HG03469 (cell line): ENCODE measurements around the gene SNPH.

ENCODE experiments used
- ATAC-seq: cut with Tn5 transposase; IDR thresholded peaks from one replicate; pipeline ENCODE4 v1.9.1; 2021; ENCODE audit warnings: mild to moderate bottlenecking, moderate library complexity, moderate number of reproducible peaks; ENCODE audit not compliant: unreplicated experiment

Gene SNPH

GRCh38 chr20:1323256-1323655, 57.2 kb downstream of the SNPH start:
- ATAC-seq, result no peak

GRCh38 chr20:1323830-1324597, 57.9 kb downstream of the SNPH start:
- ATAC-seq, result no peak

- no peak for ATAC-seq
These were observed 58.6 kb downstream of the SNPH start for GRCh38 chr20:1324598-1325172.

- ATAC-seq, result peak; percentile 66
These were observed 59.3 kb downstream of the SNPH start for GRCh38 chr20:1325173-1326030.

- no peak for ATAC-seq
These were observed 60.2 kb downstream of the SNPH start for GRCh38 chr20:1326031-1326930.

- ATAC-seq, result no peak
These were observed 61.2 kb downstream of the SNPH start for GRCh38 chr20:1327241-1327653.

- no peak for ATAC-seq
These were observed 62.0 kb downstream of the SNPH start for GRCh38 chr20:1327827-1328679.

GRCh38 chr20:1328680-1329330, 62.7 kb downstream of the SNPH start, which contains the start of gene SDCBP2:
Gene SDCBP2 (minus strand): TSS chr20:1329139. CDS start chr20:1320416, 8,723 bp downstream.
- ATAC-seq, result no peak

GRCh38 chr20:1330075-1330830, 64.2 kb downstream of the SNPH start:
- ATAC-seq, result no peak

- no peak for ATAC-seq
These were observed 65.0 kb downstream of the SNPH start for GRCh38 chr20:1331101-1331500.

- no peak for ATAC-seq
These were observed 65.8 kb downstream of the SNPH start for GRCh38 chr20:1331801-1332453.

- no peak for ATAC-seq
These were observed 66.7 kb downstream of the SNPH start for GRCh38 chr20:1332749-1333300.

- no peak for ATAC-seq
These were observed 67.6 kb downstream of the SNPH start for GRCh38 chr20:1333462-1334369.

- no peak for ATAC-seq
These were observed 68.3 kb downstream of the SNPH start for GRCh38 chr20:1334370-1334731.

GRCh38 chr20:1334761-1335160, 68.7 kb downstream of the SNPH start:
- ATAC-seq, result no peak

- no peak for ATAC-seq
These were observed 70.0 kb downstream of the SNPH start for GRCh38 chr20:1335961-1336698.
